ENCODE measurements around the gene FAAH2. TPM values are rescaled to one million over a fixed set of nuclear protein-coding genes. Genes with fewer than 3 reads are reported as not detected.

The FAAH2 gene
- total RNA-seq, result 0.28 TPM in 1 of 2 replicates, not detected in the other

GRCh38 chrX:57286507-57287251 is at the start of gene FAAH2:
TSS of gene FAAH2 (plus strand) at chrX:57286706. CDS start at chrX:57286826, 120 bp downstream.

Other genes with a start within 250 kb of the FAAH2 start
- 8.1 and 14.8 TPM in 2 replicates for gene SPIN2B, start 165.2 kb upstream of the FAAH2 start, total RNA-seq
- 0.57 and 1.0 TPM in 2 replicates for gene SPIN2A, start 149.3 kb upstream of the FAAH2 start, total RNA-seq

Measured in smooth muscle cell of bladder (primary cell).